NCI-H82 treated with DMSO at 0.1 percent for 48 hours (cell line): ENCODE measurements around the gene MRS2.
A peak's percentile ranks its signal among the peaks of the same experiment; 100 is the strongest.

Source experiments
- DNase-seq: peaks from one replicate; lab custom pipeline; 2025; ENCODE audit not compliant: unreplicated experiment; lab: John Stamatoyannopoulos, UW

MRS2 gene

DNA sequence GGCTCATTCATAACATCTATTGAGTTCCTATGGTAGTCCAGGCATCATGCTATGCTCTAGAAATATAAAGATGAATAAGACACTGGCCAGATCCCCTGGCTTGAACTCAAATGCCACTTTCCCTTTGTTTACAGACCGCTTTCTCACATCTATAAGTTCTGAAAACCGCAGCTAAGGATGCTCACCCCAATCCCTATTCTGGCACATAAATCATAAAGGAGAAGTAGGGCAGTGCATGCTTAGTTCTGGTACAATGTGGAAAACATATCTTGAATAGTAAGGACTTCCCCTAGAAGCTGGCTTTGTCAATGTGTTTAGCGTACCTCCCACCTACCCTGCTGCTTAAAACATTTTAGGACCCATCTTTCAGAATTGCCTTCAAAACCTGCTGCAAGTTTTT, 26.4 kb downstream of the MRS2 start:
- DNase-seq, result no peak

DNA sequence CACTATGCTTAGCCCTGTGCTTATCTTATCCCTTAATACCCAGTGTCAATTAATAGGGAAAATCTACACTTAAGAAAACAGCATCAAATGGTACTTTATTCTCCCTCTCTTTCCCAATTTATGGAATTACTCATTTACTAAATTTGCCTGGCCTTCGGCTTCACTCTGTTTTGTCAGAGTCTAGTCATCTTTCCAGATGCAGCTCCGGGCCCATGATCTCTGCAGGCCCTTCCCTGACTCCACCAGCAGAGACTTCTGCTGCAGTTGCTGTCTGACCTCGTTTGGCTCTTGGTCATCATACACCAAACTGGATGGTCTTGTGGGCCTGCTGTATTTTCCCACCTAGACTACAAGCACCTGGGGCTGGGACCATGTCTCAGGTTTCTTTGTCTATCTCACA, 27.4 kb downstream of the MRS2 start:
- no peak for DNase-seq

DNA sequence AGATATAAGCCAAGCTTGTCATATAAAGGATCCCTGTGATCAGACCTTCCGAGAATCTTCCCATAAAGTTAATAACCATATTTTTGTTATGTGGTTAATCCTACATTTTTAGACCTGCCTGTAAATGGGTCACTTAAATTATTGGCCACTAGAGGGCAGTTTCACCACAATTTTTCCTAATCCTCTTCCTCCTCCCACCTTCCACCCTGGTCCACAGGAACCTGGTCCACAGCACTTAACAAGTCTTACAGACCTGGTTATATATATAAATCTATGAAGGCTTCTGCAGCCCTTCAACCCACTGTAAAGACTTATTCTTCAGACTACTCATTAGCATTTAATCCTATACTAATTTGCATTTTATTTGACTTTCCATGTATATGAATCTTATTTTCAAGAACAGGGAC, 28.3 kb downstream of the MRS2 start:
- DNase-seq, result peak; percentile 33

- no peak for DNase-seq
These were observed 29.9 kb downstream of the MRS2 start for GRCh38 chr6:24432611-24433010.

DNA sequence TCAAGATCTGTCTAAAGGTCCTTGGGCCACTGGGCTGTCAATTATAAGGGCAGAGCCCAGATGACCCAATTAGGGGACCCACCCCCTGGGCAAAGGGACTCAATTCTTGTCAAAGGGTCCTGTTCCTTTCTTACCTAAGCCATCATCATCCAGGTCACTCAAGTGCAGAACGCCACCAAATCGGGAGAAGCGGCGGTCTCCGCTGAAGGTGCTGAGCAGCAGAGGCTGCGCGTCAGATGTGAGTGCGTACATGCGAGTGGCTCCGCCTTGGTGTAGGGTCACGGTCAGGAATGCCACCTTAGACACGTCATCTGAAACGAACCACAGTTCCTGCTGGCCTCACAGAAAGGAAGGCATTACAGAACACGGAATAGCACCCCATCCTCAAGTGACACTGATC, 34.2 kb downstream of the MRS2 start:
- DNase-seq, result no peak

- DNase-seq, result no peak
These were observed 37.3 kb downstream of the MRS2 start for GRCh38 chr6:24439858-24440539.

DNA sequence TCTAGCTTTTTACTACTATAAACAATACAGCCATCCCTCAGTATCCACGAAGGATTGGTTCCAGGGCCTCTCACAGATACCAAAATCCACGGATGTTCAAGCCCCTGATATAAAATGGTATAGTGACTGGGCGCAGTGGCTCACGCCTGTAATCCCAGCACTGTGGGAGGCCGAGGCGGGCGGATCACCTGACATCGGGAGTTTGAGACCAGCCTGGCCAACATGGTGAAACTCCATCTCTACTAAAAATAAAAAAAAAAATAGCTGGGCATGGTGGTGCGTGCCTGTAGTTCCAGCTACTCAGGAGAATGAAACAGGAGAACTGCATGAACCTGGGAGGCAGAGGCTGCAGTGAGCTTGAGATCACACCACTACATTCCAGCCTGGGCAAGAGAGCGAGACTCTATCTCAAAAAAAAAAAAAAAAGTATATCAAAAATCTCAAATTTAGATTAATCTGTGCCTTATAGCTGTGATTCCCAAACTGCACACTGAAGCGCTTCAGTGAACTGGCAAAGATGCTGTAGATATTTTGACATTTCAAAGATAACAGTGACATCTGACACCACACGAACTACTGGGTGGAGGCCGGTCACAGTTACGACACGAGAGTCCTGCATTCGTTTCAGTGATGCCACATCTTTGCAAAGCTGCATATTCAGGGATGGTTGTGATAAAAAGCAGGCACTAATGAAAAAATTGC, 38.3 kb downstream of the MRS2 start:
- no peak for DNase-seq

GRCh38 chr6:24441599-24441904, 38.8 kb downstream of the MRS2 start:
- no peak for DNase-seq

- DNase-seq, result no peak
These were observed 41.9 kb downstream of the MRS2 start for GRCh38 chr6:24444588-24444987.

DNA sequence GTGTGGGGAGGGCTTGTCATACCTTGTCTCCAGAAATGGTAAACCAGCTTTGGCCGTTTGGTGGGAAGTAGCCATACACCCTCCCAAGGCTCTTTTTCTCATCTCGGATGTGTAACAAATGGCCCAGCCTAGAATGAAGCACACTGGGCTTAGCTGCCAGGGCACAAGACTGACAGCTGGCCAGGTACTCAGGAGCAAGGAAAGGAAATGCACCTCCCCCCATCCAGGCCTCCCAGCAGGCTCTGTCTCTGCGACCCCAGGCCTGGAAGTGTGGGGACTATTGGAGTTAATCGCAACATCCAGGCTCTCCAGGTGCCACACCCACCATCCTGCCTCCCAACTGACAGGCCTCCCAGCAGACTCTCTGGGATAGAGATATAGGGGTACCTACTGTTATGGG, 43.0 kb downstream of the MRS2 start:
- no peak for DNase-seq

- no peak for DNase-seq
These were observed 43.9 kb downstream of the MRS2 start for GRCh38 chr6:24446670-24447069.

GRCh38 chr6:24448396-24448795, 45.7 kb downstream of the MRS2 start:
- DNase-seq, result no peak

DNA sequence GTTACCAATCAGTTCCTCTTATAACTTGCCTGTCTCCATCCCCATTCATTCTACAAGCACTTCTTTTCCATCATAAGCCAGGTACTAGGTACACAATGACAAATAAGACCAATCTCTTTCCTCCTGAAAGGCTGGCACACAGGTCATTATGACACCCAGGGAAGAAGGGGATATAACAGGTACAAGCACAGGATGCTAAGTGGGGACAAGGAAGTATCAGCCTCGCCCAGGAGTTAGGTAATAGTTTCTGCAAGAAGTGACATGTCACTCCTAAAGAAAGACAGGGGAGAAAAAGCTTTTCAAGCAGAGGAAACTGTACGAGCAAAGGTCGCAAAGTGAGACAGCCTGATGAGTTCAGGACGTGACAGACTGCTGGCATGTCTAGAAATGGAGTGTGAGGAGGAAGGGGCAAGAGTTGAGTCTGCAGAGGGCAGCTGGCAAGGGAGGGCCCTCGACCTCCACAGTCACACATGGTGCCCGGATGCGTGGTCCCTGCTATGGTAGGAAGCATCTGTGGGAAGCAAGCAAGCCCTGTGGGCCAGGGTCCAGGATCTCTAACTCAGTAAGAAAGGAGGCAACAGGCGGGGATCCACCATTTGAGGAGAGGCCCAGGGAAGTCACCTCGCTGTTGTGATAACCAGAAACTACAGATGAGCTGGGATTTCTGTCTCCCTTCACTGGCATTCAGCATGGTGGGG, 46.2 kb downstream of the MRS2 start:
- no peak for DNase-seq

DNA sequence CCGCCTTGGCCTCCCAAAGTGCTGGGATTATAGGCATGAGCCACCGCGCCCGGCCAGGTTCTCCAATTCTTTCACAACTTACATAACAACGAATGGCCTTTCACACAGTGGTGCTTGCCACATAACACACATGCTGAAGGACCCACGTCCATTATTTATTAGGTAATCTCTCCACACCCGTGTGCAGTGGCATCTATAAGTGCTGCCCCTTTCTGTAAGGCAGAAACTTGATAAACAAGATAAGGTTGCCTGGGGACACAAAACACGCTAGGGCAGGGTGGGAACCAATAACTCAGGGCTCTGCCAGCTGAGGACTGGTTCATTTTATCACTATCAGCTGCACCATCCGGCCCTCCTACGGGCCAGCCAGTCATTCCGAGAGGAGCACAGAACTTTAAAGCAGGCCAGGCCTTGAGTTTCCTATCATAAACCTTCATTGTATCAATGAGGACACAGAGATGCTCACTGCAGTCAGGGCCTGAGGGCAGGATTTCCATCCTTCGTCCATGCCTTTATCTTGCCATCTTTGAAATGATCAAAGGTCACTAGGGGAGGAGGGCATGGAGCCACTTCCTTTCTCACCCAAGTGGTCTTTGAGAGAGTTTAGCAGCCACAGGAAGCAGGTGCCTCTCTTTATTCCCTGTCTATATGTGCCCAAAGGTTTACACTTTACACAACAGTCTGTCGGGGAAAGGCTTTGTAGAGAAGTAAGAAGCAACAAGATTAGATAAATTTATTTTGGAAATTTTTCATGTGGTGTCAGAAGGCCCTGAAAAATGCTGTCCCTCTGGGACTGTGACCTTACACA, 49.0 kb downstream of the MRS2 start:
- DNase-seq, result no peak

- no peak for DNase-seq
These were observed 51.2 kb downstream of the MRS2 start for GRCh38 chr6:24453921-24454320.

- DNase-seq, result no peak
These were observed 51.7 kb downstream of the MRS2 start for GRCh38 chr6:24454452-24454851.

- DNase-seq, result no peak
These were observed 52.3 kb downstream of the MRS2 start for GRCh38 chr6:24455061-24455460.

GRCh38 chr6:24458134-24458533, 55.4 kb downstream of the MRS2 start:
- DNase-seq, result no peak

- no peak for DNase-seq
These were observed 56.2 kb downstream of the MRS2 start for GRCh38 chr6:24458941-24459340.

GRCh38 chr6:24460966-24461365, 58.2 kb downstream of the MRS2 start:
- DNase-seq, result no peak

GRCh38 chr6:24464253-24465038, 61.7 kb downstream of the MRS2 start:
- no peak for DNase-seq
